Endothelial cell (in vitro differentiated cells): ENCODE measurements around the gene CLMN. TPM values are rescaled to one million over a fixed set of nuclear protein-coding genes. Genes with fewer than 3 reads are reported as not detected.

Experiments
- DNase-seq: peaks from one replicate; pipeline ENCODE4 v3.0.0; 2021; ENCODE audit warnings: low spot score
- H3K27ac Mint-ChIP-seq: one replicate; pipeline ENCODE4 v1.8.0; 2021; ENCODE audit warnings: mixed read lengths, inconsistent platforms; ENCODE audit not compliant: unreplicated experiment
- H3K27me3 Mint-ChIP-seq: one replicate; pipeline ENCODE4 v1.8.0; 2021; ENCODE audit warnings: mild to moderate bottlenecking, moderate library complexity, mixed read lengths, inconsistent platforms; ENCODE audit not compliant: unreplicated experiment
- H3K36me3 Mint-ChIP-seq: one replicate; pipeline ENCODE4 v1.8.0; 2021; ENCODE audit warnings: mild to moderate bottlenecking, low read depth, mixed read lengths, inconsistent platforms; ENCODE audit not compliant: unreplicated experiment
- H3K4me1 Mint-ChIP-seq: one replicate; pipeline ENCODE4 v1.8.0; 2021; ENCODE audit warnings: mild to moderate bottlenecking, mixed read lengths, inconsistent platforms; ENCODE audit not compliant: unreplicated experiment
- H3K4me3 Mint-ChIP-seq: one replicate; pipeline ENCODE4 v1.8.0; 2021; ENCODE audit warnings: mild to moderate bottlenecking, mixed read lengths, inconsistent platforms; ENCODE audit not compliant: unreplicated experiment
- H3K9me3 Mint-ChIP-seq: one replicate; pipeline ENCODE4 v1.8.0; 2021; ENCODE audit warnings: mixed read lengths, inconsistent platforms; ENCODE audit not compliant: unreplicated experiment
- total RNA-seq: library from RNA; stranded (reverse); fragmentation: NEBNext Ultra II Directional; extraction: Animal tissue kit (Norgen Biotek cat#: 25700); gene quantifications from one replicate; pipeline ENCODE4 v1.2.1, GENCODE V29; 2021; ENCODE audit not compliant: unreplicated experiment
- TF ChIP-seq, protein P1 (sequence below): fragments of 200-600 bp; sonication (generic); IDR thresholded peaks from one replicate; pipeline ENCODE4 v1.5.0; 2021; ENCODE audit warnings: antibody characterized with exemption; ENCODE audit not compliant: unreplicated experiment

The CLMN gene
- total RNA-seq, 1 donor from 2014 or later: 0.46 TPM

DNA sequence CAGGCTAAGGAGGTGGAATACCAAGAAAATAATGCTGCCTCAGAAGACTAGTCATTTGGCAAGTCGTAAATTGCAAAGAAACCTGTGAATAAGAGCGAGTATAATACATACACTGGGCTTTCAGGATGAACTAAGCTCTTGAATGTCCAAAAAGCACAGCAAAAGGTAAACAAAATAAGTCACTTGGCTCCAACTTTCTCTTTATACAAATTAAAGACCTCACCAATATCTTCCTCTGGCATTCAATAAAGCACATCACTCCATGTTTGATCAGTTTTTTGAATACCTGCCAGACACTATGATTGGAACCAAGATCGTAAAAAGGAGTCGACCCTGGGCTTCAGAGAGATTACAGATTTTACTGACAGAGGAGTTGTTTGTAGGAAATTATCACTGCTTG is 165.8 kb downstream of the CLMN start:
- Mint-ChIP-seq H3K36me3 (peaks cover 9% of the 10 kb centered on the region), H3K27me3 (peaks cover 12% of the 10 kb centered on the region), H3K4me3 (no peak overlapping the region), H3K9me3 (peaks cover 4% of the 10 kb centered on the region), H3K27ac (no peak overlapping the region), H3K4me1 (peaks cover 33% of the 10 kb centered on the region)
- TF ChIP-seq, protein P1, sequence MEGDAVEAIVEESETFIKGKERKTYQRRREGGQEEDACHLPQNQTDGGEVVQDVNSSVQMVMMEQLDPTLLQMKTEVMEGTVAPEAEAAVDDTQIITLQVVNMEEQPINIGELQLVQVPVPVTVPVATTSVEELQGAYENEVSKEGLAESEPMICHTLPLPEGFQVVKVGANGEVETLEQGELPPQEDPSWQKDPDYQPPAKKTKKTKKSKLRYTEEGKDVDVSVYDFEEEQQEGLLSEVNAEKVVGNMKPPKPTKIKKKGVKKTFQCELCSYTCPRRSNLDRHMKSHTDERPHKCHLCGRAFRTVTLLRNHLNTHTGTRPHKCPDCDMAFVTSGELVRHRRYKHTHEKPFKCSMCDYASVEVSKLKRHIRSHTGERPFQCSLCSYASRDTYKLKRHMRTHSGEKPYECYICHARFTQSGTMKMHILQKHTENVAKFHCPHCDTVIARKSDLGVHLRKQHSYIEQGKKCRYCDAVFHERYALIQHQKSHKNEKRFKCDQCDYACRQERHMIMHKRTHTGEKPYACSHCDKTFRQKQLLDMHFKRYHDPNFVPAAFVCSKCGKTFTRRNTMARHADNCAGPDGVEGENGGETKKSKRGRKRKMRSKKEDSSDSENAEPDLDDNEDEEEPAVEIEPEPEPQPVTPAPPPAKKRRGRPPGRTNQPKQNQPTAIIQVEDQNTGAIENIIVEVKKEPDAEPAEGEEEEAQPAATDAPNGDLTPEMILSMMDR: no peak
- DNase-seq: no peak

DNA sequence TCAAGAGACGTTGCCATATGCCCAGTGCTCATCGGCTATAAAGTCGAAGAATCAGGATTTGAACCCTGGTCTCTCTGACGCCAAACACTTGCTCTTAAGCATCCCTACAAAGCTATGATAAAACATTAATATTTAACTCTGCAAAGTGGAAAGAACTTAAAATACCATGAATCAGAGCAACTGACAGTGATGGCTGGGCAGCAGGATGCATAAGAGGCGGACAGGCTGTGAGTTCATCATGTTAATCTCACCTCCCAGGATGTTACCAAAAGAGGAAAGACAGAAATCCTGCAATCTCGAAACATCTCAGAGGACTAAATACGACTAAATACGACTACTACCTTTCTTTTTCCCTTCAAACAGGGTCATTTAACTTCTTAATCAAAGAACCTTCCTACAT is 168.1 kb downstream of the CLMN start:
- Mint-ChIP-seq H3K4me1 (peaks cover 28% of the 10 kb centered on the region), H3K27ac (peak overlapping the region; percentile 18), H3K4me3 (no peak overlapping the region), H3K36me3 (peaks cover 3% of the 10 kb centered on the region), H3K27me3 (peaks cover 5% of the 10 kb centered on the region), H3K9me3 (no peaks in the 10 kb centered on the region)
- no peak for DNase-seq
- TF ChIP-seq, protein P1: no peak

DNA sequence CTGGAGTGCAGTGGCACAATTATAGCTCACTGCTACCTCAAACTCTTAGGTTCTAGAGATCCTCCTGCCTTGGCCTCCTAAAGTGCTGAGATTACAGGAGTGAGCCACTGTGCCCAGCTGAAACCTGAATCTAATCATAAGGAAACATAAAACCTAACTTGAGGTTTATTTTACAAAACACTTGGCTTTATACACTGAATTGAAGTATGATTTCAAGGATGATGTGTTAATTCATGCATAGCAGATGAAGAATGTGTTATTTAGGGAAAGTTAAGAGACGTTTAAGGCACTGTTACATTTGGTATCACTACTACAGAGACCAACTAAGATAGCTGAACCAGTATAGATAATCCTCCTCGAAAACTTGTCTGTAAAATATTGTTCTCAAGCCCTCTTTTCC is 168.8 kb downstream of the CLMN start:
- no peaks in the 10 kb centered on the region for H3K9me3 Mint-ChIP-seq
- DNase-seq: no peak
- TF ChIP-seq, protein P1: no peak
- no peak overlapping the region for H3K4me3 Mint-ChIP-seq
- peaks cover 25% of the 10 kb centered on the region for H3K4me1 Mint-ChIP-seq
- H3K36me3 Mint-ChIP-seq: peaks cover 2% of the 10 kb centered on the region
- no peak overlapping the region for H3K27ac Mint-ChIP-seq
- peaks cover 2% of the 10 kb centered on the region for H3K27me3 Mint-ChIP-seq

DNA sequence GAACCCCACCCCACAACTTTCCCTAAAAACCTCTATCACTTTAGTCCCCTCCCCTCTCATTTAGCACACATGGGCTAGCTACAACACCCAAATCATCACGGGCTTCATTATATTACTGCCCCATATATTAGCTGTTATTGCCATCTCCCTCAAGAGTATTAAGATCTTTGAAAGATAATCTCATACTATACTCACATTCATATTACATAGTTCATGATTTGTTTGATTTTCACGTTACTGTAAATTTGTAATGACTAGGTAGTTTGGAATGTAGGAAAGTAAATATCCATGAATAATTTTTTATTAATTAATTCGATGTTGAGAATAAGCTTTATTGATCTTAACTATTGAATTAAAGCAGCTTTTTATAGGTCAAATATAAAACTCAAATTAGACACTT is 170.3 kb downstream of the CLMN start:
- Mint-ChIP-seq H3K4me3 (no peak overlapping the region), H3K4me1 (peaks cover 16% of the 10 kb centered on the region), H3K9me3 (no peaks in the 10 kb centered on the region), H3K36me3 (peaks cover 8% of the 10 kb centered on the region), H3K27me3 (peaks cover 2% of the 10 kb centered on the region), H3K27ac (no peak overlapping the region)
- DNase-seq: no peak
- TF ChIP-seq, protein P1: no peak

DNA sequence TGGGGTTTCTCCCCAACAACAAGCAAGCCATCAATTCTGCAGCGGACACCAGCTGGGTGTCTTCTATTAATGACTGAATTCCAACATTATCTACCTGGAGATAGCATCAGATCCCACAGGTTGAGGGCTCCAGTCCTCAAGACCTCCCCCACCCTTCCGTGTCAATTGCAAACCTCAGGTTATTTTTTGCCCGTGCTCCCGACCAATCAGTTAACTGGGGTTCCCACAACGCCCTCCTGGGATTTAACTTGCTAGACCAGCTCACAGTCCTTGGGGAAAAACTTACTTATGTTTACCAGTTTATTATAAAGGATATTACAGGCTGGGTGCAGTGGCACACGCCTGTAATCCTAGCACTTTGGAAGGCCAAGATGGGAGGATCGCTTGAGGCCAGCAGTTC is 172.1 kb downstream of the CLMN start:
- Mint-ChIP-seq H3K4me3 (no peak overlapping the region), H3K27me3 (peaks cover 2% of the 10 kb centered on the region), H3K27ac (no peak overlapping the region), H3K4me1 (peaks cover 15% of the 10 kb centered on the region), H3K36me3 (peaks cover 8% of the 10 kb centered on the region), H3K9me3 (no peaks in the 10 kb centered on the region)
- TF ChIP-seq, protein P1: no peak
- no peak for DNase-seq
